Activated CD4-positive, alpha-beta T cell treated with anti-CD3 and anti-CD28 coated beads, Interleukin-2, amount 10 ng/mL, durations not matched to agents 7 days and 5 days (primary cell): ENCODE measurements around the gene NT5DC4. TPM values are rescaled to one million over a fixed set of nuclear protein-coding genes. Genes with fewer than 3 reads are reported as not detected.
A peak's percentile ranks its signal among the peaks of the same experiment; 100 is the strongest.

Source experiments
- CTCF ChIA-PET: fragments of 350-600 bp; sonication (Branson Sonifier 250); formaldehyde crosslinking; loops from one replicate; lab custom pipeline; 2021; ENCODE audit warnings: antibody characterized with exemption; lab: Charles Lee
- POLR2A ChIA-PET: fragments of 350-600 bp; sonication (Branson Sonifier 250); formaldehyde crosslinking; loops from one replicate; lab custom pipeline; 2021; ENCODE audit warnings: antibody characterized with exemption; lab: Charles Lee
- DNase-seq: peaks from one replicate; pipeline ENCODE4 v3.0.0-alpha.2; 2020
- H3K27ac Mint-ChIP-seq: one replicate; pipeline ENCODE4 v1.8.0; 2021; ENCODE audit warnings: mild to moderate bottlenecking, moderate library complexity, mixed read lengths
- H3K27me3 Mint-ChIP-seq: one replicate; pipeline ENCODE4 v1.8.0; 2021; ENCODE audit warnings: mixed read lengths
- H3K36me3 Mint-ChIP-seq: one replicate; pipeline ENCODE4 v1.8.0; 2021; ENCODE audit warnings: low read depth, mixed read lengths
- H3K4me1 Mint-ChIP-seq: one replicate; pipeline ENCODE4 v1.8.0; 2021; ENCODE audit warnings: mixed read lengths
- H3K4me3 Mint-ChIP-seq: one replicate; pipeline ENCODE4 v1.8.0; 2021; ENCODE audit warnings: mild to moderate bottlenecking, moderate library complexity, mixed read lengths
- H3K9me3 Mint-ChIP-seq: one replicate; pipeline ENCODE4 v1.8.0; 2021; ENCODE audit warnings: mixed read lengths
- total RNA-seq, 2 experiments: library from RNA; stranded (reverse); gene quantifications; one replicate each; pipeline ENCODE4 v1.2.3, GENCODE V29; 2021

Gene NT5DC4
- total RNA-seq, 2 experiments from 2014 or later, result not detected

DNA sequence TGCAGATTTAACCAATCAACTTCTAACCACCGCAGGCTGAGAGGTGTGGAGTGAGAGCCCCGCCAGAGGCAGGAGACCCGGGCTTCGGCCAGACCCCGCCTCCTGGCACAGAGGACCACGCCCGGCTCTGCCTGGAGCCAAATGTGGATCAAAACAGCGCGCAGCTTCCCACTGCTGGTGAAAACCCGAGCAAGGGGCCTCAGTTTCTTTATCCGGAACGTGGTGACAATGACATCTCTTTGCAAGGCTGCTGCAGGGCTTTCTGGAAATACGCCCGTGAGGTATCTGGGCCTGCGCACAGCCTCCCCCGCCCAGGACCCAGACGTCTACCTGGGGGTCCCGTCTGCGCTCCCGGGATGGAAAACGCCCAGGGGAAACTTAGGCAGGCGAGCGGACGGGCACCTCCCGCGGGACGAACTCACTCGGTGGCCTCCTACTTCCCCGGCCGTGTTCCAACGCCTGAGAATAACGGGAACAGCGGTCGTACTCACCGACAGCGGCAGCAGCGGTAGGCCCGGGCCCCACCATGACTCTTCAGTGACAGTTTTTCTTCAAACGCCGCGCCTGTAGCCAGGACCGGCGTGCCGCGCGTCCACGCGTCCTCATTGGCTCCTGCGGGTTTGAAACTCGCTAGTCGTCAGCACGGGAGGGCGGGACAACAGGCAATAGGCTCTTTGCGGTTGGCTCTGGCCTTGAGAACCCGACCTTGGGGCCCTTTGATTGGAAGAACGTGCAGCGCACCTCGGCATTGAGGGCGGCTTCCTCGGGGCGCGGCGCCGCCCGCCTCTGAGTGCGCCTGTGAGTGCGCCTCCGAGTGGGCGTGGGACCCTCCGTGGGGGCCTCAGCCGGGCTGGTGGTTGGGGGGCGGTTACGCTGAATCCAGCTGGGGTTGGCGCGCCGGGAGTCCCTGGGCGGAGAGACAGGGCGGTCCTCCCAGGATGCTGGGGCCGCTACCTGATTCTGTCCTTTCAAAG is 43.5 kb downstream of the NT5DC4 start, which contains the start of gene CKAP2L:
TSS of gene CKAP2L (minus strand) at position 539 of the 974 bp plus-strand sequence. CDS start at position 528, 11 bp downstream.
- peak; percentile 99 for DNase-seq
- H3K27me3 Mint-ChIP-seq, result no peaks in the 10 kb centered on the region
- peaks cover 54% of the 10 kb centered on the region for H3K4me1 Mint-ChIP-seq
- peaks cover 49% of the 10 kb centered on the region for H3K36me3 Mint-ChIP-seq
- ChIA-PET POLR2A (interaction anchor here (0.6 kb wide), 1 partner anchor 158 kb away, joined by 3 read pairs; no protein-coding TSS in a partner anchor), CTCF (interaction anchor here (0.7 kb wide), 1 partner anchor 9 kb away, joined by 3 read pairs; no protein-coding TSS in a partner anchor)
- peak within 1 kb of the TSS; percentile 97 for H3K27ac Mint-ChIP-seq
- peaks cover 12% of the 10 kb centered on the region for H3K9me3 Mint-ChIP-seq
- peak within 1 kb of the TSS; percentile 98 for H3K4me3 Mint-ChIP-seq

- H3K36me3 Mint-ChIP-seq, result peaks cover 47% of the 10 kb centered on the region
- H3K4me3 Mint-ChIP-seq, result peak overlapping the region; percentile 98
- no peak for DNase-seq
- H3K27ac Mint-ChIP-seq, result peak overlapping the region; percentile 97
- ChIA-PET POLR2A (interaction anchor here (0.6 kb wide), 1 partner anchor 157 kb away, joined by 3 read pairs; no protein-coding TSS in a partner anchor), CTCF (no interaction called here)
- H3K4me1 Mint-ChIP-seq, result peaks cover 52% of the 10 kb centered on the region
- H3K27me3 Mint-ChIP-seq, result no peaks in the 10 kb centered on the region
- H3K9me3 Mint-ChIP-seq, result peaks cover 12% of the 10 kb centered on the region
Observed at GRCh38 chr2:112765251-112765650, 44.4 kb downstream of the NT5DC4 start.

DNA sequence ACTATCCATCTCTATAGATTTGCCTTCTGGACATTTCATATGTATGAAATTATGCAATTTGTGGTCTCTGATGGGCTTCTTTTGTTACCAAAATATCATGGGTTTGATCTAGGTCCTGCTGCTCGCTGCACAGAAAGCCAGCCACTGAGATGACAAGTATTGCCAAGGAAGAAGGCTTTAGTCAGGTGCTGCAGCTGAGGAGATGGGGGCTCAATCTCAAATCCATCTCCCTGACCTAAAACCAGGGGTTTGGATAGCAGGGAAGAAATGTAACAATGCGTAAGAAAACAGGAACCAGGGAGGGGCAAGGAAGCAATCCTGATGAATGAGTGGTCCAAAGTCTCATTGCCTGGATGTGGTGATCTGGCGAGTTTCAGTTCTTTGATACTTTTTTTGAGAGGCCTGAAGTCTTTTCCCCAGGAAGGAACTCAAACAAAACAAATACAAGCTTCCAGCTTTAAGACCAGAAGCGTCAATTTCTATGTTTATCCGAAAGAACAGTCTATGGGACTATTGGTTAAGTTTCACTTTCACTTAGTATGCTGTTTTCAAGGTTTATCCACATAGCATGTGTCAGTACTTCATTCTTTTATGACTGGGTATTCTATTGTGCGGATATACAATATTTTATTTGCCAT is 47.0 kb downstream of the NT5DC4 start:
- Mint-ChIP-seq H3K4me1 (peaks cover 36% of the 10 kb centered on the region), H3K9me3 (peaks cover 14% of the 10 kb centered on the region), H3K36me3 (peaks cover 29% of the 10 kb centered on the region), H3K27ac (peak overlapping the region; percentile 82), H3K4me3 (peak overlapping the region; percentile 31), H3K27me3 (peaks cover 2% of the 10 kb centered on the region)
- CTCF ChIA-PET, result interaction anchor here (1.0 kb wide), 1 partner anchor 18 kb away, joined by 4 read pairs; no protein-coding TSS in a partner anchor
- POLR2A ChIA-PET, result no interaction called here
- no peak for DNase-seq

- Mint-ChIP-seq H3K4me3 (no peak overlapping the region), H3K9me3 (peaks cover 14% of the 10 kb centered on the region), H3K27me3 (peaks cover 5% of the 10 kb centered on the region), H3K36me3 (peaks cover 23% of the 10 kb centered on the region), H3K27ac (no peak overlapping the region), H3K4me1 (peaks cover 30% of the 10 kb centered on the region)
- POLR2A ChIA-PET, result interaction anchor here (0.7 kb wide), 1 partner anchor 59 kb away, joined by 3 read pairs; no protein-coding TSS in a partner anchor
- no peak for DNase-seq
- CTCF ChIA-PET, result interaction anchor here (1.0 to 1.2 kb wide), 2 partner anchors 19 to 21 kb away, joined by 3 to 4 read pairs; no protein-coding TSS in a partner anchor
Observed at GRCh38 chr2:112768432-112768831, 47.6 kb downstream of the NT5DC4 start.

DNA sequence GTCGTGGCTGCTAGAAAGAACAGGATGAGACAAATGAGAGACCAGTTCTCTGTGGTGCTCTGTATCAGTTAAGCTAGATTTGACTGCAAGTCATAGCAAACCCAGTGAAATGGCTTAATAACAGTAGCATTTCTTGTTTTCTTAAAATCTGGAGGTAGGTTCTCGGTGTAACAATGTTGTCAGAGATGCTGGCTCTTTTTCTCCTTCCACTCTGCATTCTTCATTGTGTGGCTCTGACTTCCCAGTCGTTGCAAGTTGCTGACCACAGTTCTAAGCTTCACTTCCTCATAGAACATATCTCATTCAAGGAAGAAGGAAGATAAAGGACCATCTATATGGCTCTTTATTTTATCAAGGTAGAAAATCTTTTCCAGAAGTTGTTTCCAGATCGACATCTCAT is 51.5 kb downstream of the NT5DC4 start:
- H3K4me3 Mint-ChIP-seq, result no peak overlapping the region
- peaks cover 14% of the 10 kb centered on the region for H3K36me3 Mint-ChIP-seq
- peaks cover 12% of the 10 kb centered on the region for H3K9me3 Mint-ChIP-seq
- peaks cover 12% of the 10 kb centered on the region for H3K27me3 Mint-ChIP-seq
- POLR2A ChIA-PET, result no interaction called here
- CTCF ChIA-PET, result interaction anchor here (0.7 to 1.0 kb wide), 2 partner anchors 9 to 169 kb away, joined by 3 read pairs; no protein-coding TSS in a partner anchor
- H3K27ac Mint-ChIP-seq, result no peak overlapping the region
- DNase-seq, result no peak
- peaks cover 22% of the 10 kb centered on the region for H3K4me1 Mint-ChIP-seq

- H3K9me3 Mint-ChIP-seq, result peaks cover 6% of the 10 kb centered on the region
- DNase-seq, result no peak
- no peak overlapping the region for H3K27ac Mint-ChIP-seq
- POLR2A ChIA-PET, result no interaction called here
- H3K36me3 Mint-ChIP-seq, result peaks cover 10% of the 10 kb centered on the region
- no peak overlapping the region for H3K4me3 Mint-ChIP-seq
- H3K4me1 Mint-ChIP-seq, result peaks cover 22% of the 10 kb centered on the region
- H3K27me3 Mint-ChIP-seq, result peaks cover 17% of the 10 kb centered on the region
- CTCF ChIA-PET, result interaction anchor here (0.7 to 1.0 kb wide), 2 partner anchors 9 to 169 kb away, joined by 3 read pairs; no protein-coding TSS in a partner anchor
Observed at GRCh38 chr2:112772911-112773475, 52.2 kb downstream of the NT5DC4 start.

DNA sequence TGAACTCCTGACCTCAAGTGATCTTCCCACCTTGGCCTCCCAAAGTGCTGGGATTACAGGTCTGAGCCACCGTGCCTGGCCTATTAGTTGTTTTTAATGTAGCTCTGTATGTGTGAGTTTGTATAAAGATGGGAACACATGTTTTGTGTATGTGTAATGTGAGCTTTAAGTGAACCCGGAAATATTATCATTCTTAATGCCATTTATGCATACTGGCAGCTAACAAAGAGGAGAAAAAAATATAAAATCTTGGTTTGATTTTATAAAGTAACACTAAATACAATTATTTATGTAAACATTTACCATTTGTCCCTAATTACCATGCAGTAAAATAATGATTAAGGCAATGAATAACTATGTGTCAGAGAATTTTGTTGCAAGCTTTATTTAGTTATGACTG is 52.7 kb downstream of the NT5DC4 start:
- Mint-ChIP-seq H3K36me3 (peaks cover 8% of the 10 kb centered on the region), H3K4me3 (no peak overlapping the region), H3K27ac (no peak overlapping the region), H3K4me1 (peaks cover 18% of the 10 kb centered on the region), H3K27me3 (peaks cover 21% of the 10 kb centered on the region), H3K9me3 (peaks cover 2% of the 10 kb centered on the region)
- CTCF ChIA-PET, result no interaction called here
- POLR2A ChIA-PET, result no interaction called here
- DNase-seq, result no peak

DNA sequence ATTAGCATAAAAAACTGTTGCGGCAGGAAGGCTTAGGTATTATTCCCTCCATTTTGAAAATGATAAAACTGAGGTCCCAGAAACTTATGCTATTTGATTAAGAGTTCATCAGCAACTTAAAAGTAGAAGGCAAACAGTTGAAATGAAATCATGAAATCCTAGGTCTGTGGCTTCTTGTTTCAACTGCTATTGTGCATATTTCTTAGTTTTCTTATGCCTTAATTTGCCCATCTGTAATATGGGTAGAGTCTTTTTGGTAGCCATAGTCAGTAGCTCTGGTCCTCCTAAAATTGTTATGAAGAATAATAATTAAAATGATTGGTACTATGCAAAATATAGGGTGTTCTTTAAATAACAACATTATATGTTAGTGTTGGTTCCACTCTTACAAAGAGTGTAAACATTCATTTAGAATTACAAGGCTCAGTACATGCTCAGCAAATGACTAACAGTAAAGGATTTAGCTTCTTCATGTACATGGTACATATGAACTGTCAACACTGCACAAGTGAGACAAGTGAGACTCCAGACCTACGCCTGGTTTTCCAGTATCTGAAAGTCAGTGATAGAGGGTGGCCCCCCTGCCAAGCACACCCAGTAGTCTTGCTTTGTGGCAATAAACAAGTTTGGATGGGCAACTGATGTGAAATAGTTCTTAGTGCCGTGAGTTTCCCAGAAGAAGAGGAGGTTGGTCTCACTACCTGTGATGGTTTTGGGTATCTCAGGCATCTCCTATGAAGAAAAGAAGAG is 53.9 kb downstream of the NT5DC4 start:
- peaks cover 2% of the 10 kb centered on the region for H3K9me3 Mint-ChIP-seq
- H3K4me3 Mint-ChIP-seq, result no peak overlapping the region
- DNase-seq, result no peak
- H3K36me3 Mint-ChIP-seq, result peaks cover 8% of the 10 kb centered on the region
- H3K27me3 Mint-ChIP-seq, result peaks cover 28% of the 10 kb centered on the region
- ChIA-PET POLR2A (no interaction called here), CTCF (no interaction called here)
- no peak overlapping the region for H3K27ac Mint-ChIP-seq
- peaks cover 18% of the 10 kb centered on the region for H3K4me1 Mint-ChIP-seq

- Mint-ChIP-seq H3K4me3 (no peak overlapping the region), H3K27ac (no peak overlapping the region), H3K9me3 (no peaks in the 10 kb centered on the region), H3K4me1 (peaks cover 18% of the 10 kb centered on the region), H3K27me3 (peaks cover 28% of the 10 kb centered on the region), H3K36me3 (peaks cover 8% of the 10 kb centered on the region)
- ChIA-PET CTCF (no interaction called here), POLR2A (no interaction called here)
- no peak for DNase-seq
Observed at GRCh38 chr2:112776113-112776512, 55.3 kb downstream of the NT5DC4 start.

DNA sequence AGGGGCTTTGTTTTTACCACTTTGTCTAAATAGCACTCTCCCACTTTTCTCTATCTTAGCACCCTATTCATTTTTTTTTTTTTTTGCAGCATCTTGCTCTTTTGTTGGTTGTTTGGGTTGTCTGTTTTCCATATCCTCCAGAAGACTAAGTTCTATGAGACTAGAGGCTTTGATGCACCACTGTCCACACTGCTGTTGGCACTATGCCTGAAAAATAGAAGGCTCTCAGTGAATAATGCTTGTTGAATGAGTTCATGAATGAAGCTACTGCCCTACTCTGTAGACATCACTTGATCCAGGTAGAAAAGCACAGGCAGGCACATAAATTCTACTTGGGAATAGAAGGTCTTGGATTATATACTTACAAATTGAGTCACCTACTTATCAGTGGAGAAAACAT is 56.2 kb downstream of the NT5DC4 start:
- H3K4me1 Mint-ChIP-seq, result peaks cover 18% of the 10 kb centered on the region

DNA sequence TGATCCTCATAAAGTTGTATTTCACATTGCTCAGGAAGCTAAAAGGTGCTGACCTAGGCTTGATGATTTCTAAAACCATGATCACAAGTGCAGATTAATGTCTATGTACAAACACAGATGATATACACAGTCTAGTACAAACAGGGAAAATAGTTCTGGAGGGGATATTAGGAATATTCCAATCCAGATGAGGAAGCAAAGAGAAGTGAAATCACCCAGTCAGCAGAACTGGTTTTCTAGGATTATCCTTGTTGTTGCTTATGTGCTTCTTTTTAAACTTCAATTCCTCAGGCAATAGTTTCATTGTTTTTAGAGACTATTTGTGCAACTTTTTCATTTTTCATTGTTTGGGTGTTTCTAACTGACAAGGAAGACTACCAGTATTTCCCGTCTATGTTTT is 58.8 kb downstream of the NT5DC4 start:
- peaks cover 29% of the 10 kb centered on the region for H3K27me3 Mint-ChIP-seq
- no peak for DNase-seq
- H3K4me1 Mint-ChIP-seq, result peaks cover 16% of the 10 kb centered on the region
- ChIA-PET CTCF (interaction anchor here (2.6 kb wide), 1 partner anchor 30 kb away, joined by 5 read pairs; no protein-coding TSS in a partner anchor), POLR2A (no interaction called here)
- no peak overlapping the region for H3K27ac Mint-ChIP-seq
- no peaks in the 10 kb centered on the region for H3K9me3 Mint-ChIP-seq
- no peak overlapping the region for H3K4me3 Mint-ChIP-seq
- H3K36me3 Mint-ChIP-seq, result peaks cover 6% of the 10 kb centered on the region

More for the DNA sequence above, 56.2 kb downstream of the NT5DC4 start:
- DNase-seq, result no peak
- Mint-ChIP-seq H3K9me3 (no peaks in the 10 kb centered on the region), H3K27me3 (peaks cover 28% of the 10 kb centered on the region), H3K36me3 (peaks cover 8% of the 10 kb centered on the region), H3K4me3 (no peak overlapping the region), H3K27ac (no peak overlapping the region)
- POLR2A ChIA-PET, result no interaction called here
- CTCF ChIA-PET, result interaction anchor here (0.7 kb wide), 1 partner anchor 406 kb away, joined by 6 read pairs; no protein-coding TSS in a partner anchor
